ENCODE measurements around the gene DPCD.

GRCh38 chr10:101611096-101611905, 23.2 kb downstream of the DPCD start:
- TF ChIP-seq EZH2 (IDR thresholded peaks at IDR 0.05): no peak
- no peak for TF ChIP-seq POLR2AphosphoS5 (IDR thresholded peaks at IDR 0.05; ENCODE audit: borderline replicate concordance, low read depth, low read length)

Data from SK-N-MC (cell line).